ENCODE data around the gene VPS16. TPM values are rescaled to one million over a fixed set of nuclear protein-coding genes. Genes with fewer than 3 reads are reported as not detected.
"Not testable (repeated sequence)": the region's sequence is repeated elsewhere in the genome, so short reads cannot be mapped to it uniquely, and the experiment has no call there.

Gene VPS16
- polyA plus RNA-seq, 12 donors = 18.9 to 53.6 (median 21.9) TPM; not detected in 1

DNA sequence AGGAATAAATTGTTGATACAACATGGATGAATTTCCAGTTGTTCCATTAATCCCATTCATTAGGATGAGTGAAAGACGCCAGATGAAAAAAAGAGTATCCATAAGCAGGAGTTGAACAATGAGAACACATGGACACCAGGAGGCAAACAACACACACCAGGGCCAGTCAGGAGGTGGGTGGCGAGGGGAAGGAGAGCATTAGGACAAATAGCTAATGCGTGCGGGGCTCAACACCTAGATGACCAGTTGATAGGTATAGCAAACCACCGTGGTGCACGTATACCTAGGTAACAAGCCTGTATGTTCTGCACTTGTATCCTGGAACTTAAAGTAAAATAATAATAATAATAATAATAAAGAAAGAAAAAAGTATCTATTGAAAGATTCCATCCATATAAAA lies 11.2 kb upstream of the VPS16 start:
- DNase-seq = no peak

- DNase-seq = not testable (repeated sequence)
These were observed 9.3 kb upstream of the VPS16 start for GRCh38 chr20:2831206-2831605.

- DNase-seq = no peak
These were observed 6.8 kb upstream of the VPS16 start for GRCh38 chr20:2833761-2834160.

- no peak for DNase-seq
These were observed 6.0 kb upstream of the VPS16 start for GRCh38 chr20:2834401-2835110.

GRCh38 chr20:2835331-2835796 lies 5.2 kb upstream of the VPS16 start:
- no peak for DNase-seq

GRCh38 chr20:2836035-2836434 lies 4.5 kb upstream of the VPS16 start:
- no peak for DNase-seq

DNA sequence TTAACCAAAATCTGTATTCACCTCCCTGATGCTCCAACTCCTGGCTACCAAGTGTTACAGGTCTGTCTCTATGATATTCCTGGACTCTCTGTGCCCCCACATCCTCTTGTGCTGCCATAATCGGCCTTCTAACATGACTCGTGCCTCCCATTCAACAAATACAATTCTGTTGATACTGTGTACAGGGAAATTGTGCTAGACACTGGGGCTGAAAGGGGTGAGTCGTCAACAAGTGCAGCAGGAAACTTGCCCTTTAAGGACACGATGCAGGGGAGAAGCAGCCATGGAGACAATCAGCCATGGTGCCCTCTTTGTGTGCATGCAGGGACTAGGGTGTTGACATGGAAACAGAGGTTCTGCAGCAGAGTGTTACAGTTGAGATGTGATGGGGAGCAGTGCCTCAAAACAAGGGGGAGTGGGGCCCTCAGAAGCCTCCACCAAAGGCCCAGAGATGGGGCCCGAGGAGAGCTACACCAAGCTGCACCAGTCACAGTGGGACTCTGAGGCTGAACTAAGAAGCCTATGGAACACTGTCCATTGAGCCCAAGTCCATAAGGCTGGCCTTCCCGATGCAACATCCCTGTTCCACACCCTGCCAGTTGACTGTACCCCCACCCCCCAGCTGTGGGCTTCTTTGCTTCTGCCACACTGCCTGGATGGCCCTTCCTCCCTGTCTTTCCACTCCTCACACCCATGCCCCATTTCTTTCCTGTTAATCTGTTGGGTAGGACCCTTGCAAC lies 3.2 kb upstream of the VPS16 start:
- DNase-seq = no peak

DNA sequence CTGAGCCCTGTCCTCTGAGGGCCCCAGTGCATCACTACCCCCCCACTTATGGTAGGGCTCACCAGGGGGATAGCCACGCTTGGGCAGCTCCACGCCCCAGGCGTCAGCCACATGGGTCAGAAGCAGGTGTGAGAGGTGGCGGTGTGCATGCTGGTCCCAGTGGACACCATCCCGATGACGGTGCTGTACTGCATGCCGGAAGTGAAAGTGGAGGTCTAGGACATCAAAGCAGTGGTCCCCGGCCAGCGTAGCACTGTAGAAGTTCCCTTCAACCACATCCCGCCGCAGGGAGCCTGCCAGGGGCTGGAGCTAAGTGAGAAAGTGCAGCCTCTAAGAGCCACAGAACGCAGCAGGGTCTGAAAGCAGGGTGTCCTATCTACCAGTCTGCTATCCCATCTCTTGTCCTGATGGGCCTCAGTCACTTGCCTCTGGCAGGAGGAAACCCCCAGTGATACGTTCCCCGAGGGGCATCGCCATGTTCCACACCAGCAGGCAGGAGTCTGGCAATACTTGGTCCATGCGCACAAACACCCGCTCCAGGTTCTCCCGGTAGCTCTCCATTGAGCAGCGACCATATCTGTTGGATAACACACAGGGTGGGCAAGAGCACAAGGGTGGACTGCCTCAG lies 2.3 kb upstream of the VPS16 start:
- no peak for DNase-seq

GRCh38 chr20:2838847-2839671 lies 1.5 kb upstream of the VPS16 start:
- DNase-seq = no peak

GRCh38 chr20:2839732-2840137 lies 810 bp upstream of the VPS16 start:
- DNase-seq = no peak

DNA sequence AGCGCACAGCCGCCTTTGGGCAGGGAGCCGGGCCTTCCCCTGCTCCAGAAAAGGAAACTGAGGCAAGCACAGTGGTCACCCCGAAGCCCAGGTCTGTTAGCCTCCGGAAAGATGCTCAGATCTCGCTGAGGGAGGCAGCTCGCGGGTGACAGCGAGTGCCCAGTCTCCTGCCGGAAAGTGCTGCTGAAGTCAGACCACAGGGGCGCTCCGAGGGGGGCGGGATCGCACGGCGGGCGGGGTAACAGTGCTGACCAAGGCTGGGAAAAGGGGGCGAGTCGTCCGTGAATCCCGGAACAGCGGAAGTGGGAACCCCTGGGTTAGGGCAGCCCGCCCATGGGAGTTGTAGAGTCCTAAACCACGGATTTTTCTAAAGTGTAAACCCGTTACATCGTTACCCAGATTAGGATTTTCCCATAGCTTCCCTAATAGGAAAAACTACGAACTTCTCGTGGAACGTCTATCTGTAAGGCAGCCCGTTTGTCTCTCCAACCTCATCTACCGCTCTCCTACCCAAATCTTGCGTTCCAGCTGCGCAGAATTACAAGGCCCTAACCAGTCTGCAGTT lies 504 bp downstream of the VPS16 start:
- DNase-seq = peak; percentile 75

GRCh38 chr20:2845607-2846006 lies 5.1 kb downstream of the VPS16 start:
- no peak for DNase-seq

- DNase-seq = no peak
These were observed 6.2 kb downstream of the VPS16 start for GRCh38 chr20:2846698-2847097.

GRCh38 chr20:2847802-2848201 lies 7.3 kb downstream of the VPS16 start:
- no peak for DNase-seq

- DNase-seq = no peak
These were observed 9.0 kb downstream of the VPS16 start for GRCh38 chr20:2849529-2849928.

DNA sequence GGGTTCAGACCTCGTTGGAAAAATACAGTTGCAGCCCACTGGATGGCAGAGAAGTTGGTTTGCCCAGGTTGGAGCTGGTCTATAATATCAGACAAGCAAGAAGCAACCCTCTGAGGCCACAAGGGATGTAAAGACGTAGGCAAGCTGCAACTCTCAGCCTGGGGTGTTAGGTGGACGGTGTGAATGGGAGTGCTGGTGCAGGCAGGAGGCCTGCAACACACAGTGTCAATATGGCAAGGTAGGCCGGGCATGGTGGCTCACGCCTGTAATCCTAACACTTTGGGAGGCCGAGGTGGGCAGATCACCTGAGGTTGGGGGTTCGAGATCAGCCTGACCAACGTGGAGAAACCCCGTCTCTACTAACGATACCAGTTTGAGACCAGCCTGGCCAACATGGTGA lies 10.5 kb downstream of the VPS16 start:
- no peak for DNase-seq

DNA sequence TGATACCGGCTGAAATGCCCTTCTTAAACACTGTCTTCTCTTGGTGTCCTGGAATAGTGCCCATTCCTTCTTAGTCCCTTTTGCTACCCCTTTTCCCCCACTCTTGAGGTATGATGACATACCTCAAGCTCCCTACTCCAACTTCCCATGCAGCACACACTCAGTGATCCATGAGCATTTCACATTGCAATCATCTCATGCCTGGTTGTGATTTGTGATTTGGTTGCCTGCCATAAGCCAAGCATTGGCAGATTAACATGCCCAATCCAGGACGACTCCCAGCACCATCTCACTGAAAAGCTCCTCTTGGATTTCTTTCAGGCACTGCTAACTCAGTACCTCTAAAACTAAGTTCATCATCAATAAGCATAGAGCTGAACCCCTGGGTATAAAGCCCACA lies 18.0 kb downstream of the VPS16 start:
- DNase-seq = no peak

DNA sequence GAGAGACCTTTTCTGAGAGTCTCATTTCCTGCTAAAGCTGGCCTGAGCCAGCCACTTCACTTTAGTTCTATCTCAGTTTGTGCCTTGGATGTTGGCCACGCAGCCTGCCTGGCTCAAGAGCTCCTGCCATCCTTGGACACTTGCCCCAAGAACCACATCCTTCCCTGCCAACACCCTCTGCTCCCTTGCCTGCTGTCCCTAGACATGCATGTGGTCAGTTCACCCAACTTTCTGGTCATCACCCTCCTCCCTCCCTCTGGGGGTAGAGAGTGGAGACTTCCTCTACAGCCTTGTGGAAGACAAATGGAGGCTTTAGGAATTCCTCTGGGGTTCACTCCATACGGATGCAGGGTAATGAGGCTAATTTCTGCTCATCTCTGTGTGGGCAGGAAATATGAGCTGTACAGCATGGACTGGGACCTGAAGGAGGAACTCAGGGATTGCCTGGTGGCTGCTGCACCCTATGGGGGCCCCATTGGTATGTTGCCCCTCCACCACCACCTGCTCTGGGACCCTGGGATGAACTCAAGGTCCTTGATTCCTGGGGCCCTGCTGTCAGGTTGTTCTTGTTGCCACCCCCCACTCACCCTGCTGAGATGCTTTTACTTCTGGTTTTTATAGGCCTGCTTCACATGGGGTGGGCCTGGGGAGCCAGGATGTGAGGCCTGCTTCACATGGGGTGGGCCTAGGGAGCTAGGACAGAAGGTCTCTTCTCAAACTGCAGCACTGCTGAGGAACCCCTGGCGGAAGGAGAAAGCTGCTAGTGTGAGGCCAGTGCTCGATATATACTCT lies 19.0 kb downstream of the VPS16 start:
- no peak for DNase-seq

GRCh38 chr20:2864626-2865025 lies 24.1 kb downstream of the VPS16 start:
- no peak for DNase-seq

GRCh38 chr20:2865101-2865500 lies 24.6 kb downstream of the VPS16 start:
- DNase-seq = no peak

DNA sequence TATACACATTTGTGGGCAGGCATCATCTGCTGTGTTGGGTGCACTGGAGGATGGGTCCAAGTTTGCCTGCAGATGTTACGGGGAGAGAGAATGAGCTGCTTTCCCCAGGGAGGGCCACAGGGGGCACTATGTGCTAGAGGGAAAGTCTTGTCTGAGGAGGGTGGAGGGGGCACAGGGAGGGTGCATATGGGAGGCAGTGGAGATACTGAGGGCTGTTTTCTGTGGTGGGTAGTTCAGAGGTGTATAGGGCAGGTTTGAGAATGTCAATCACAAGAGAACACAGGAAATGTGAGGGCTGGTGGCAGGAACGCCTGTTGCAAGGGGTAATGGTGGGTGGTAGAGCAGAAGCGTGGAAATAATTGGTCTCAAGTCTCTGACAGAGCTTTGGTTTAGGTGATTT lies 25.1 kb downstream of the VPS16 start:
- no peak for DNase-seq
